Testis (tissue), 3 donors: ENCODE data around the gene CADM1. TPM values are rescaled to one million over a fixed set of nuclear protein-coding genes. Genes with fewer than 3 reads are reported as not detected.

Source experiments
- DNase-seq: peaks from one replicate; pipeline ENCODE4 v3.0.0-alpha.2; 2019
- H3K27ac ChIP-seq, 2 donors: fragments of 200-600 bp; sonication (generic); one replicate each; pipeline ENCODE4 v1.5.1; 2019
- H3K27me3 ChIP-seq: fragments of 200-600 bp; sonication (generic); one replicate; pipeline ENCODE4 v1.5.1; 2019
- H3K36me3 ChIP-seq: fragments of 200-600 bp; sonication (generic); one replicate; pipeline ENCODE4 v1.5.1; 2017; ENCODE audit warnings: low read depth; ENCODE audit errors: missing control alignments
- H3K4me1 ChIP-seq: fragments of 200-600 bp; sonication (generic); one replicate; pipeline ENCODE4 v1.5.1; 2019
- H3K4me3 ChIP-seq, 2 donors: fragments of 200-600 bp; sonication (generic); one replicate each; pipeline ENCODE4 v1.5.1; 2017 to 2019
- H3K9me3 ChIP-seq: fragments of 200-600 bp; sonication (generic); one replicate; pipeline ENCODE4 v1.5.1; 2017
- CTCF ChIP-seq, 3 experiments: fragments of 450-650 bp in 2 of 3; fragments of 200-600 bp in 1 of 3; sonication (generic) in 1 of 3; IDR thresholded peaks; one replicate each; pipeline ENCODE4 v1.5.1; 2016 to 2019; ENCODE audit warnings: antibody characterized with exemption in 3 of 3, mild to moderate bottlenecking in 2 of 3, moderate library complexity in 1 of 3
- POLR2A ChIP-seq: fragments of 450-650 bp; IDR thresholded peaks from one replicate; pipeline ENCODE4 v1.6.1; 2017; ENCODE audit warnings: antibody characterized with exemption, mild to moderate bottlenecking, moderate library complexity
- WGBS, 2 donors: methylation state at CpG; one replicate each; pipeline ENCODE4 v1.1.5; 2018; 5-methylcytosine and 5-hydroxymethylcytosine counted together
- intact Hi-C: fragments of 100-400 bp; cut with DNase I; formaldehyde crosslinking; loops from one replicate; pipeline ENCODE4 v1.15.1; 2023; ENCODE audit warnings: low total_unique reads
- polyA plus RNA-seq: library from polyadenylated mRNA; stranded (reverse); fragments of 350-450 nt; fragmentation: Illumina TruSeq; extraction: RNeasy Lipid Tissue Mini Kit (QIAGEN cat#74804); gene quantifications from one replicate; pipeline ENCODE4 v1.2.3, GENCODE V29; 2014; ENCODE audit warnings: low read depth, low replicate concordance; ENCODE audit not compliant: insufficient read depth
- total RNA-seq, 2 donors: library from RNA; depleted of rRNA; stranded (reverse); fragments of >200 nt; gene quantifications; one replicate each; pipeline ENCODE4 v1.2.3, GENCODE V29; 2016

CADM1 gene
- total and polyA plus RNA-seq, 3 donors from 2014 or later, result 135 to 230 (median 216) TPM

DNA sequence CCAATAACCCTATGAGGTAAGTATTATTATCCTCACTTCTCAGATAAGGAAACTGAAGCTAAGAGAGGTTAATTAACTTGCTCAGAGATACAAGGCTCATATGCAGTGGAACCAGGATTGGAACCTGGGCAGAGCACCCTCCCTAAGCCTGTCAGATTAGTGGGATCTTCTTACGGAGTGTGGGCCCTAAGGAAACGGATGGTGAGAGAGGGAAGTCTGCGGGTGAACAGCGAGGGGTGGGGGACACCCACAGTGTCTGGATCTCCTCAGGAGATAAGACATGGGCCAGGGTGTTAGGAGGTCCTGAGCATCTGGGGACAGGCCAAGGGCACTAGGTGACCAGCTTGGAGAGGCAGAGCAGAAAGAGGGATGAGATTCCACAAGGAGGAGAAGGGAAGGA lies 376.0 kb downstream of the CADM1 start:
- Histone ChIP-seq H3K27me3 (no peaks in the 10 kb centered on the region), H3K4me3 (no peak overlapping the region), H3K4me1 (no peaks in the 10 kb centered on the region), H3K36me3 (no peaks in the 10 kb centered on the region), H3K9me3 (no peaks in the 10 kb centered on the region), H3K27ac (no peak overlapping the region)
- WGBS, 2 donors, result 79 to 91% methylated on average over 4 of the region's 4 CpGs
- DNase-seq, result no peak
- intact Hi-C loops, result no loop called here
- no peak for TF ChIP-seq CTCF (IDR thresholded peaks at IDR 0.05)
- no peak for TF ChIP-seq POLR2A

DNA sequence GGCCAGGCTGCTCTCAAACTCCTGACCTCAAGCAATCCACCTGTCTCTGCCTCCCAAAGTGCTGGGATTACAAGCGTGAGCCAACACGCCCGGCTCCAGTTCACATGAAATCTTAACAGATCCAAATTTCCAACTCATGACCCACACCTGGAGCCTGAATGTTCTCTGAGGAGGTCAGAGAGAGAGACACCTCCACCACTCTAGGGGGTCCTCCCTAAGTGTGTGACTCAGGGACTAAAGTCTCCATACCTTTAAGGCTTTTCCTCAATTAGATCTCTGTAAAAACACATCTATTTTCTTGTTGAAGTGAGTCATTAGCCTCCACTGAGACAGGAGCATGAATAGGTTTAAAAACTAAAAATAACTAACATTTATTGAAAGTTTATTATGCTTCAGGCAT lies 376.4 kb downstream of the CADM1 start:
- no peak for DNase-seq
- Histone ChIP-seq H3K4me3 (no peak overlapping the region), H3K9me3 (no peaks in the 10 kb centered on the region), H3K27ac (no peak overlapping the region), H3K36me3 (no peaks in the 10 kb centered on the region), H3K4me1 (no peaks in the 10 kb centered on the region), H3K27me3 (no peaks in the 10 kb centered on the region)
- WGBS, 2 donors, result 75 to 92% methylated on average over 3 of the region's 3 CpGs
- intact Hi-C loops, result no loop called here
- TF ChIP-seq POLR2A, result no peak
- TF ChIP-seq CTCF (IDR thresholded peaks at IDR 0.05), result no peak

DNA sequence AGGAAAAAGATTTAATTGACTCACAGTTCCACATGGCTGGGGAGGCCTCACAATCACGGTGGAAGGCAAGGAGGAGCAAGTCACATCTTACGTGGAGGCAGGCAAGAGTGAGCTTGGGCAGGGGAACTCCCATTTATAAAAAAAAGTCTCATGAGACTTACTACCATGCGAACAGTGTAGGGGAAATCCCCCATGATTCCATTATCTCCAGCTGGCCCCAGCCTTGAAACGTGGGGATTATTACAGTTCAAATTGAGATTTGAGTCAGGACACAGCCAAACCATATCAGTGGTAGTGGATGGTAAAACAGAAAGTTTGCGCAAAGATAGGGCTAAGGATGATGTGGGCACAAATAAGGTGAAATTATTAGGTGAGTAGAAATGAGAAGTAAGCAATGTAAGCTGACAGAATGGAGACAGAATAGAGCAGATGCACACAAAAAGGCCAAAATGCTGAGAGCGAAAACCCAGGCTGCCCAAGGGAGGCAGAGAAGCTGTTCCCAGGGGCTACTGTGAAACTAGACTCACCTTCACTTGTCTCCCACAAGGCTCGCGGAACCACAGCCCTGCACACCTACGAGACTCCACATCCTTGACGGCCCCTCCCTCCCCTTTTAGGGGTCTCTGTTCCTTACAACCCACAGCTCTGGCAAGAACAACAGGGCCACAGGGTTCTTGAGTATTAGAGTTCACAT lies 377.6 kb downstream of the CADM1 start:
- DNase-seq, result no peak
- H3K4me1 ChIP-seq, result no peaks in the 10 kb centered on the region
- no peaks in the 10 kb centered on the region for H3K27me3 ChIP-seq
- H3K4me3 ChIP-seq, result no peak overlapping the region
- intact Hi-C loops, result no loop called here
- 76 to 83% methylated on average over 10 of the region's 10 CpGs for WGBS, 2 donors
- TF ChIP-seq POLR2A (no peak), CTCF (IDR thresholded peaks at IDR 0.05) (no peak)
- no peak overlapping the region for H3K27ac ChIP-seq
- H3K36me3 ChIP-seq, result no peaks in the 10 kb centered on the region
- no peaks in the 10 kb centered on the region for H3K9me3 ChIP-seq

GRCh38 chr11:115126092-115126491 lies 378.1 kb downstream of the CADM1 start:
- TF ChIP-seq POLR2A (no peak), CTCF (IDR thresholded peaks at IDR 0.05) (no peak)
- DNase-seq, result no peak
- Histone ChIP-seq H3K9me3 (no peaks in the 10 kb centered on the region), H3K4me1 (no peaks in the 10 kb centered on the region), H3K36me3 (no peaks in the 10 kb centered on the region), H3K27ac (no peak overlapping the region), H3K27me3 (no peaks in the 10 kb centered on the region), H3K4me3 (no peak overlapping the region)
- 94 to 98% methylated on average over 2 of the region's 2 CpGs for WGBS, 2 donors
- intact Hi-C loops, result no loop called here

GRCh38 chr11:115124786-115125185 lies 379.4 kb downstream of the CADM1 start:
- 82 to 90% methylated on average over 4 of the region's 4 CpGs for WGBS, 2 donors
- Histone ChIP-seq H3K4me3 (no peak overlapping the region), H3K27me3 (no peaks in the 10 kb centered on the region), H3K36me3 (no peaks in the 10 kb centered on the region), H3K9me3 (no peaks in the 10 kb centered on the region), H3K4me1 (no peaks in the 10 kb centered on the region), H3K27ac (no peak overlapping the region)
- intact Hi-C loops, result no loop called here
- no peak for DNase-seq
- TF ChIP-seq CTCF (IDR thresholded peaks at IDR 0.05) (no peak), POLR2A (no peak)
